SK-N-SH (cell line): ENCODE measurements around the gene SAP30L. TPM values are rescaled to one million over a fixed set of nuclear protein-coding genes. Genes with fewer than 3 reads are reported as not detected.

Experiments
- CTCF ChIA-PET: fragments of 300-600, 350-600 bp; formaldehyde crosslinking; extraction: SDS; loops from one replicate; lab custom pipeline; 2021; lab: Yijun Ruan, JAX
- POLR2A ChIA-PET: fragments of 350-600 bp; sonication (Branson Sonifier 250); formaldehyde crosslinking; extraction: SDS; loops from one replicate; lab custom pipeline; 2020; ENCODE audit warnings: antibody characterized with exemption, inconsistent platforms; lab: Yijun Ruan, JAX
- DNase-seq: peaks from one replicate; pipeline ENCODE4 v3.0.0; 2012
- H2AFZ ChIP-seq: fragments of 200-600 bp; sonication (generic); 2 replicates; pipeline ENCODE4 v1.8.1; 2016; ENCODE audit warnings: antibody characterized with exemption, mild to moderate bottlenecking, low read depth
- H3F3A ChIP-seq: fragments of 200-600 bp; sonication (generic); replicated peaks from 2 replicates; pipeline ENCODE3; 2016; ENCODE audit warnings: antibody characterized with exemption, mild to moderate bottlenecking; ENCODE audit not compliant: insufficient read depth
- H3K27ac ChIP-seq, 2 experiments: fragments of 200-500 bp in 1 of 2; fragments of 200-600 bp in 1 of 2; sonication (Bioruptor generic) in 1 of 2; sonication (generic), shearing (Covaris generic) in 1 of 2; 2 replicates each; pipeline versions ENCODE4 v1.5.1 to v1.6.1; 2014 to 2016; ENCODE audit warnings: low read depth in 2 of 2, inconsistent platforms in 1 of 2, low read length in 1 of 2, mild to moderate bottlenecking in 1 of 2, mixed read lengths in 1 of 2
- H3K27me3 ChIP-seq: fragments of 200-600 bp; sonication (generic), shearing (Covaris generic); 2 replicates; pipeline ENCODE4 v1.6.1; 2016; ENCODE audit warnings: mixed run types; ENCODE audit not compliant: insufficient read depth
- H3K36me3 ChIP-seq, 2 experiments: fragments of 200-500 bp in 1 of 2; fragments of 200-600 bp in 1 of 2; sonication (Bioruptor generic) in 1 of 2; sonication (generic) in 1 of 2; replicated peaks in 1 of 2; 2 replicates each; pipeline versions ENCODE3 to v1.5.1; 2014 to 2016; ENCODE audit warnings: low read length in 1 of 2, mild to moderate bottlenecking in 1 of 2; ENCODE audit not compliant: insufficient read depth in 2 of 2, control insufficient read depth in 1 of 2
- H3K4me1 ChIP-seq, 2 experiments: fragments of 200-500 bp in 1 of 2; fragments of 200-600 bp in 1 of 2; sonication (Bioruptor generic) in 1 of 2; sonication (generic), shearing (Covaris generic) in 1 of 2; 2 replicates each; pipeline versions ENCODE4 v1.5.1 to v1.6.1; 2014 to 2016; ENCODE audit warnings: low read depth in 1 of 2, low read length in 1 of 2, mixed run types in 1 of 2; ENCODE audit not compliant: insufficient read depth in 2 of 2, control insufficient read depth in 1 of 2
- H3K4me2 ChIP-seq: fragments of 200-600 bp; sonication (generic), shearing (Covaris generic); 2 replicates; pipeline ENCODE4 v1.6.1; 2017; ENCODE audit warnings: mixed run types
- H3K4me3 ChIP-seq, 2 experiments: fragments of 200-500 bp in 1 of 2; fragments of 200-600 bp in 1 of 2; sonication (Bioruptor generic) in 1 of 2; sonication (generic), shearing (Covaris generic) in 1 of 2; 2 replicates each; pipeline versions ENCODE4 v1.5.1 to v1.8.1; 2014 to 2016; ENCODE audit warnings: low read depth in 2 of 2, inconsistent platforms in 1 of 2, low read length in 1 of 2, mild to moderate bottlenecking in 1 of 2, mixed read lengths in 1 of 2, moderate library complexity in 1 of 2
- H3K79me2 ChIP-seq: fragments of 200-600 bp; sonication (generic); 2 replicates; pipeline ENCODE4 v1.8.1; 2017; ENCODE audit warnings: mild to moderate bottlenecking; ENCODE audit not compliant: insufficient read depth
- H3K9ac ChIP-seq: fragments of 200-600 bp; sonication (generic); 2 replicates; pipeline ENCODE4 v1.6.1; 2017; ENCODE audit warnings: mixed run types
- H3K9me2 ChIP-seq: fragments of 200-600 bp; sonication (generic); 2 replicates; pipeline ENCODE4 v1.6.1; 2017; ENCODE audit warnings: mixed run types
- H3K9me3 ChIP-seq: fragments of 200-600 bp; sonication (generic); 2 replicates; pipeline ENCODE4 v1.6.1; 2017; ENCODE audit warnings: mixed run types, mild to moderate bottlenecking, moderate library complexity
- H4K20me1 ChIP-seq: fragments of 200-600 bp; sonication (generic); 2 replicates; pipeline ENCODE4 v1.6.1; 2017; ENCODE audit warnings: mild to moderate bottlenecking, mixed run types; ENCODE audit not compliant: insufficient read depth
- CHD2 ChIP-seq: fragments of 150-350 bp; IDR thresholded peaks from 2 replicates; pipeline ENCODE4 v1.6.1; 2018; ENCODE audit warnings: low read length; ENCODE audit not compliant: partially characterized antibody
- ELF1 ChIP-seq: IDR thresholded peaks from 2 replicates; pipeline ENCODE4 v1.4.0; 2012
- EP300 ChIP-seq, 2 experiments: IDR thresholded peaks; 2 replicates each; pipeline versions ENCODE4 v1.4.0 to v1.6.1; 2012; ENCODE audit warnings: borderline replicate concordance in 1 of 2, low read depth in 1 of 2, low read length in 1 of 2
- EZH2phosphoT487 ChIP-seq: fragments of 200-600 bp; sonication (generic); IDR thresholded peaks from 2 replicates; pipeline ENCODE4 v1.6.1; 2017; ENCODE audit warnings: low read depth, mixed run types, mild to moderate bottlenecking, antibody characterized with exemption, moderate library complexity, borderline replicate concordance
- FOSL2 ChIP-seq: IDR thresholded peaks from 2 replicates; pipeline ENCODE4 v1.4.0; 2012; ENCODE audit warnings: low read depth, mild to moderate bottlenecking, moderate library complexity, borderline replicate concordance
- FOXJ3 ChIP-seq: sonication (generic); formaldehyde crosslinking; IDR thresholded peaks from 2 replicates; pipeline ENCODE4 v1.5.1; 2020; ENCODE audit warnings: mild to moderate bottlenecking, missing genetic modification reagents
- FOXM1 ChIP-seq: IDR thresholded peaks from 2 replicates; pipeline ENCODE4 v1.4.0; 2012; ENCODE audit warnings: low read depth, mild to moderate bottlenecking
- GABPA ChIP-seq: IDR thresholded peaks from 2 replicates; pipeline ENCODE4 v1.4.0; 2012; ENCODE audit warnings: low read depth, mild to moderate bottlenecking
- JUND ChIP-seq: IDR thresholded peaks from 2 replicates; pipeline ENCODE4 v1.4.0; 2012
- MEF2A ChIP-seq: IDR thresholded peaks from 2 replicates; pipeline ENCODE4 v1.4.0; 2012; ENCODE audit warnings: low read depth, borderline replicate concordance
- NRF1 ChIP-seq: IDR thresholded peaks from 2 replicates; pipeline ENCODE4 v1.6.1; 2012; ENCODE audit warnings: low read depth, mild to moderate bottlenecking, low read length
- POLR2AphosphoS5 ChIP-seq: IDR thresholded peaks from 2 replicates; pipeline ENCODE4 v1.6.1; 2012; ENCODE audit warnings: low read depth, low read length
- RAD21 ChIP-seq: IDR thresholded peaks from 2 replicates; pipeline ENCODE4 v1.6.1; 2012; ENCODE audit warnings: mild to moderate bottlenecking, low read length
- RXRA ChIP-seq: IDR thresholded peaks from 2 replicates; pipeline ENCODE4 v1.4.0; 2012; ENCODE audit warnings: low read depth, mild to moderate bottlenecking, borderline replicate concordance
- SIN3A ChIP-seq: IDR thresholded peaks from 2 replicates; pipeline ENCODE4 v1.6.1; 2012; ENCODE audit warnings: low read depth, mild to moderate bottlenecking, low read length, moderate library complexity, borderline replicate concordance
- SMC3 ChIP-seq: IDR thresholded peaks from 2 replicates; pipeline ENCODE4 v1.6.1; 2012; ENCODE audit warnings: low read depth, low read length, improper control_type of control experiment
- TAF1 ChIP-seq: IDR thresholded peaks from 2 replicates; pipeline ENCODE4 v1.6.1; 2012; ENCODE audit warnings: low read depth, mild to moderate bottlenecking, low read length, moderate library complexity, borderline replicate concordance
- TCF12 ChIP-seq: IDR thresholded peaks from 2 replicates; pipeline ENCODE4 v1.4.0; 2012
- TEAD4 ChIP-seq: IDR thresholded peaks from 2 replicates; pipeline ENCODE4 v1.4.0; 2012; ENCODE audit warnings: mild to moderate bottlenecking, borderline replicate concordance; ENCODE audit not compliant: insufficient read depth
- USF2 ChIP-seq: fragments of 150-350 bp; IDR thresholded peaks from 2 replicates; pipeline ENCODE4 v1.6.1; 2017; ENCODE audit warnings: antibody characterized with exemption, low read length, low read depth, borderline replicate concordance
- WGBS: methylation state at CpG from one replicate; pipeline ENCODE4 v1.1.6; 2017; ENCODE audit warnings: low lambda C conversion rate; 5-methylcytosine and 5-hydroxymethylcytosine counted together
- polyA plus RNA-seq, 3 experiments: library from polyadenylated mRNA; depleted of rRNA; stranded (reverse); fragments of >200 nt; gene quantifications; 2 replicates each; pipeline ENCODE4 v1.2.3, GENCODE V29; 2012
- TF ChIP-seq, protein P1 (sequence below): fragments of 150-350 bp; IDR thresholded peaks from 2 replicates; pipeline ENCODE4 v1.6.1; 2016; ENCODE audit warnings: mild to moderate bottlenecking, low read depth, low read length
- TF ChIP-seq, protein P2 (sequence below): fragments of 200-600 bp; sonication (generic); IDR thresholded peaks from 2 replicates; pipeline ENCODE4 v1.6.1; 2017; ENCODE audit warnings: antibody characterized with exemption, mild to moderate bottlenecking, moderate library complexity

SAP30L gene
- polyA plus RNA-seq, 1 of the 3 experiments (the other 2 are of a cell fraction) = 26.6 TPM

DNA sequence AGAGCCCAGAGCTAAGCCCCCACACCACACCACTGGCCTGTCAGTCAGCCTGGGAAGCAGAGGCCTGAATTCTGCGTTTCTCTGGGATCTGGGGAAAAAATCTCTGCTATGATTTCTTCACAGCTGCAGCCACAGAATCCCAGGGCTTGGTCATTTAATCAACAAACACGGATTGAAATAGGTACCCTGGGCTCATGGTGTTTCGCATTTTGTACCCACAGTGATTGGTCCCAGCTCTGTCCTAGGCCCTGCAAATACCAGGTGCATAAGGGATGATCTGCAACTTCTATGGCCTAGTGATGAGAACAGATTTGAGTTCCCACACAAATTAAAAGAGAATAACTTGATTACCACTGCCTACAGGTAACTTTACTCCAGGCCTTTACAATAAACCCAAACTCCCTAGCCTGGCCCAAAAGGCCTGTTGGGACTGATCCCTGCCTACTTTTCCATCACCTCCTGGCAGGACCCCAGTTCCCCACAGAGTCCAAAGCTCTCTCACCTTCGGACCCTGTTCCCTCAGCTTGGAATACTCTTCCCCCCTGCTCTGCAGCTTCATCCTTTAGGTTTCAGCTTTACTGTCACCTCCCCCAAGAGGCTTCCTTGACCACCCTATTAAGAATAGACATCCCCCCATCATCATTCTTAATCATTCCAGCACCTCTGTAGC lies 14.7 kb upstream of the SAP30L start:
- H3K9ac ChIP-seq = no peak overlapping the region
- no peaks in the 10 kb centered on the region for H3K79me2 ChIP-seq
- no peak overlapping the region for H2AFZ ChIP-seq
- WGBS = 95% methylated on average over 4 of the region's 4 CpGs
- no peaks in the 10 kb centered on the region for H3K9me3 ChIP-seq
- H3K27me3 ChIP-seq = no peaks in the 10 kb centered on the region
- no peak overlapping the region for H3K4me3 ChIP-seq
- H4K20me1 ChIP-seq = no peaks in the 10 kb centered on the region
- no peaks in the 10 kb centered on the region for H3K9me2 ChIP-seq
- TF ChIP-seq, protein P1, sequence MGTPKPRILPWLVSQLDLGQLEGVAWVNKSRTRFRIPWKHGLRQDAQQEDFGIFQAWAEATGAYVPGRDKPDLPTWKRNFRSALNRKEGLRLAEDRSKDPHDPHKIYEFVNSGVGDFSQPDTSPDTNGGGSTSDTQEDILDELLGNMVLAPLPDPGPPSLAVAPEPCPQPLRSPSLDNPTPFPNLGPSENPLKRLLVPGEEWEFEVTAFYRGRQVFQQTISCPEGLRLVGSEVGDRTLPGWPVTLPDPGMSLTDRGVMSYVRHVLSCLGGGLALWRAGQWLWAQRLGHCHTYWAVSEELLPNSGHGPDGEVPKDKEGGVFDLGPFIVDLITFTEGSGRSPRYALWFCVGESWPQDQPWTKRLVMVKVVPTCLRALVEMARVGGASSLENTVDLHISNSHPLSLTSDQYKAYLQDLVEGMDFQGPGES = no peak
- TF ChIP-seq TAF1 = no peak
- TF ChIP-seq TEAD4 = no peak
- TF ChIP-seq EZH2phosphoT487 = no peak
- H3K4me1 ChIP-seq = no peaks in the 10 kb centered on the region
- peaks cover 11% of the 10 kb centered on the region for H3F3A ChIP-seq
- POLR2A ChIA-PET = no interaction called here
- no peak overlapping the region for H3K4me2 ChIP-seq
- peaks cover 7 to 14% of the 10 kb centered on the region in 2 experiments for H3K36me3 ChIP-seq
- DNase-seq = no peak
- CTCF ChIA-PET = interaction anchor here (0.7 to 2.9 kb wide), 5 partner anchors 9 to 358 kb away, joined by 3 to 23 read pairs (median 4); no protein-coding TSS in a partner anchor
- no peak overlapping the region for H3K27ac ChIP-seq

DNA sequence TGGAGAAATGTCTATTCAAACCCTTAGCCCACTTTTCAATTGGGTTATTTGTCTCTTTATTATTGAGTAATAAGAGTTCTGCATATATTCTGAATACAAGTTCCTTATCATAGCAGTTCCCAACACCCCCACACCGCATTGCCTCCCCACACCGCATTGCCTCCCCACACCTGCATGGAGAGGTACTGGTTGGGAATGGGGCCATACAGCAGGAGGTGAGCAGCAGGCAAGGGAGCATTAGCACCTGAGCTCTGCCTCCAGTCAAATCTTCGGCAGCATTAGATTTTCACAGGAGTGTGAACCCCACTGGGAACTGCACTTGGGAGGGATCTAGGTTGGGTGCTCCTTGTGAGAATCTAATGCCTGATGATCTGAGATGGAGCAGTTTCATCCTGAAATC lies 10.6 kb upstream of the SAP30L start:
- Histone ChIP-seq H3K9me2 (no peaks in the 10 kb centered on the region), H3K79me2 (no peaks in the 10 kb centered on the region), H3K36me3 (peaks cover 29 to 35% of the 10 kb centered on the region in 2 experiments), H3F3A (peaks cover 11% of the 10 kb centered on the region), H3K27ac (no peak overlapping the region), H3K9ac (no peak overlapping the region), H4K20me1 (no peaks in the 10 kb centered on the region), H2AFZ (no peak overlapping the region), H3K9me3 (no peaks in the 10 kb centered on the region), H3K27me3 (no peaks in the 10 kb centered on the region), H3K4me2 (no peak overlapping the region), H3K4me1 (no peaks in the 10 kb centered on the region), H3K4me3 (no peak overlapping the region)
- no peak for DNase-seq
- POLR2A ChIA-PET = no interaction called here
- 99% methylated on average over 3 of the region's 3 CpGs for WGBS
- CTCF ChIA-PET = interaction anchor here (0.9 kb wide), 1 partner anchor 11 kb away, joined by 3 read pairs; the partner anchor contains the start of gene SAP30L
- no peak for TF ChIP-seq EZH2phosphoT487
- no peak for TF ChIP-seq POLR2AphosphoS5
- TF ChIP-seq RXRA = no peak
- no peak for TF ChIP-seq ELF1
- no peak for TF ChIP-seq FOSL2
- no peak for TF ChIP-seq NRF1
- TF ChIP-seq TAF1 = no peak
- TF ChIP-seq USF2 = no peak
- TF ChIP-seq MEF2A = no peak
- no peak for TF ChIP-seq SIN3A
- no peak for TF ChIP-seq JUND
- no peak for TF ChIP-seq SMC3
- no peak for TF ChIP-seq EP300 (IDR thresholded peaks at IDR 0.05; ENCODE audit: borderline replicate concordance in 1 of 2, low read depth in 1 of 2, low read length in 1 of 2)
- no peak for TF ChIP-seq FOXJ3 (CRISPR knock-in tag)
- TF ChIP-seq RAD21 = no peak
- TF ChIP-seq, protein P2, sequence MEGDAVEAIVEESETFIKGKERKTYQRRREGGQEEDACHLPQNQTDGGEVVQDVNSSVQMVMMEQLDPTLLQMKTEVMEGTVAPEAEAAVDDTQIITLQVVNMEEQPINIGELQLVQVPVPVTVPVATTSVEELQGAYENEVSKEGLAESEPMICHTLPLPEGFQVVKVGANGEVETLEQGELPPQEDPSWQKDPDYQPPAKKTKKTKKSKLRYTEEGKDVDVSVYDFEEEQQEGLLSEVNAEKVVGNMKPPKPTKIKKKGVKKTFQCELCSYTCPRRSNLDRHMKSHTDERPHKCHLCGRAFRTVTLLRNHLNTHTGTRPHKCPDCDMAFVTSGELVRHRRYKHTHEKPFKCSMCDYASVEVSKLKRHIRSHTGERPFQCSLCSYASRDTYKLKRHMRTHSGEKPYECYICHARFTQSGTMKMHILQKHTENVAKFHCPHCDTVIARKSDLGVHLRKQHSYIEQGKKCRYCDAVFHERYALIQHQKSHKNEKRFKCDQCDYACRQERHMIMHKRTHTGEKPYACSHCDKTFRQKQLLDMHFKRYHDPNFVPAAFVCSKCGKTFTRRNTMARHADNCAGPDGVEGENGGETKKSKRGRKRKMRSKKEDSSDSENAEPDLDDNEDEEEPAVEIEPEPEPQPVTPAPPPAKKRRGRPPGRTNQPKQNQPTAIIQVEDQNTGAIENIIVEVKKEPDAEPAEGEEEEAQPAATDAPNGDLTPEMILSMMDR = no peak
- TF ChIP-seq CHD2 = no peak
- no peak for TF ChIP-seq FOXM1
- no peak for TF ChIP-seq GABPA
- TF ChIP-seq TCF12 = no peak
